Measurements from ENCODE around the gene MREG.
"Not testable (repeated sequence)": the region's sequence is repeated elsewhere in the genome, so short reads cannot be mapped to it uniquely, and the experiment has no call there.

MREG gene

DNA sequence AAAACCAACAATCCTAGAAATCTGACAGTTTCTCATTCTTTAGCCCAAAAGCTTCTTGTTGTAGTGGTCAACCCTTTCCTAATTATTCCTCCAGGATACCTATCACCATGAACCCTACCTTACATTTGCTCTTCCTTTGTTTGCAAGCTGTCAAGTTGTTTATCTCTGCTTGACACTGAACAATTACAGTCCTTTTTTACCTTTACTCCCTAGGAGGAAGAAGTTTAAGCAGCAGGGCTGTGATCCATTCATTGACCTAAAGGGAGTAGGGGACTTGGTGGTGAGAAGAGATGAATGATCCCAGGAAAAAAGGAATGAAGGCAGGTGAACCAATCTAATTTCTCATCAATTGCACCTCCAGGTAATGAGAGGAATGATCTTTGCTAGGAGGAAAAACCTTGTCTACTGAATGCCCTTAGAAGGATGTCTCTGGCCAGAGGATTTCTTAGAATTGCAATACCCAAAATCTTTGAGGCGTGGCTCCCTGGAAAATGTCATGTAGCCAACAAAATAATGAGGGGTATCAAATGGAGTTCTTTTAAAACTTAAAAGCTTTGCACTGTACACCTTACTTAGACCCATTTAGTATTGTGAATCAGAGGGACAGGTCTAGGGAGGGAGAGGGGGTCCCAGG lies 47.7 kb downstream of the MREG start:
- H3K27me3 ChIP-seq (ENCODE audit: control insufficient read depth, insufficient read depth, low read length): no peaks in the 10 kb centered on the region

GRCh38 chr2:215961981-215962380 lies 51.4 kb downstream of the MREG start:
- H3K36me3 ChIP-seq (ENCODE audit: control insufficient read depth, insufficient read depth, low read length): no peaks in the 10 kb centered on the region
- no peak overlapping the region for H3K4me3 ChIP-seq (ENCODE audit: low read length)
- peaks cover 5% of the 10 kb centered on the region for H3K4me1 ChIP-seq (ENCODE audit: control insufficient read depth, insufficient read depth, low read length)

More for the DNA sequence above, 47.7 kb downstream of the MREG start:
- H3K4me1 ChIP-seq (ENCODE audit: control insufficient read depth, insufficient read depth, low read length): peaks cover 5% of the 10 kb centered on the region
- H3K9ac ChIP-seq (ENCODE audit: low read length): no peak overlapping the region
- H3K36me3 ChIP-seq (ENCODE audit: control insufficient read depth, insufficient read depth, low read length): no peaks in the 10 kb centered on the region
- no peak overlapping the region for H3K4me3 ChIP-seq (ENCODE audit: low read length)
- H3K9me3 ChIP-seq (ENCODE audit: control insufficient read depth, low read length): no peaks in the 10 kb centered on the region

GRCh38 chr2:215958257-215958656 lies 55.1 kb downstream of the MREG start:
- Histone ChIP-seq H3K27me3 (ENCODE audit: control insufficient read depth, insufficient read depth, low read length) (no peaks in the 10 kb centered on the region), H3K4me3 (ENCODE audit: low read length) (no peak overlapping the region), H3K4me1 (ENCODE audit: control insufficient read depth, insufficient read depth, low read length) (peaks cover 3% of the 10 kb centered on the region)

More at GRCh38 chr2:215961981-215962380, 51.4 kb downstream of the MREG start:
- Histone ChIP-seq H3K9me3 (ENCODE audit: control insufficient read depth, low read length) (no peaks in the 10 kb centered on the region), H3K27me3 (ENCODE audit: control insufficient read depth, insufficient read depth, low read length) (no peaks in the 10 kb centered on the region), H3K9ac (ENCODE audit: low read length) (no peak overlapping the region)

DNA sequence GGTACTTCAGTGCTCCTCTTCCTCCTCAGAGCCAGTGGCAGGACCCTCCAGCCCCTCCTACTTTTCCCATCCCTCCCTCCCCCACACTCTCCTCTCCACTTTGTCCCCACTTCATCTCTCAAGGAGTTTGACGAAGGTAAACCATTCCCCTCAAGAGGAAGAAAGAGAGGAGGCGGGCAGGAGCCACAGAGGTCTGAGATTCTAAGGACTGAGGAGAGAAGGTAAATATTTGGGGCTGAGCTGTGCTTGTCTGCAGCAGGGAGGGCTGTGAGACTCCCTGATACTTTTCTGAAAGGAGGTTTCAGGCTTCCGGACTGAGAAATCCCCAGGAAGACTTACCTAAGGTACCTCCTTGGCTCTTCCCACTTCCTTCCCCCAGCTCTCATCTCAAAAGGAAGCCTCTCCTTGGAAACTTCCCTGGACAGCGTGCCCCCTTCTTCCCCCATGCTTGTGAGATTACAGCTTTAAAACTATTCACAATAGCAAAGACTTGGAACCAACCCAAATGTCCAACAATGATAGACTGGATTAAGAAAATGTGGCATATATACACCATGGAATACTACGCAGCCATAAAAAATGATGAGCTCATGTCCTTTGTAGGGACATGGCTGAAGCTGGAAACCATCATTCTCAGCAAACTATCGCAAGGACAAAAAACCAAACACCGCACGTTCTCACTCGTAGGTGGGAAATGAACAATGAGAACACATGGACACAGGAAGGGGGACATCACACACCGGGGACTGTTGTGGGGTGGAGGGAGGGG lies 55.8 kb downstream of the MREG start:
- not testable (repeated sequence) for H3K9me3 ChIP-seq (ENCODE audit: control insufficient read depth, low read length); H3K27me3 ChIP-seq (ENCODE audit: control insufficient read depth, insufficient read depth, low read length); H3K9ac ChIP-seq (ENCODE audit: low read length); H3K4me3 ChIP-seq (ENCODE audit: low read length); H3K36me3 ChIP-seq (ENCODE audit: control insufficient read depth, insufficient read depth, low read length); H3K4me1 ChIP-seq (ENCODE audit: control insufficient read depth, insufficient read depth, low read length)

More at GRCh38 chr2:215958257-215958656, 55.1 kb downstream of the MREG start:
- Histone ChIP-seq H3K9ac (ENCODE audit: low read length) (no peak overlapping the region), H3K9me3 (ENCODE audit: control insufficient read depth, low read length) (no peaks in the 10 kb centered on the region), H3K36me3 (ENCODE audit: control insufficient read depth, insufficient read depth, low read length) (no peaks in the 10 kb centered on the region)

DNA sequence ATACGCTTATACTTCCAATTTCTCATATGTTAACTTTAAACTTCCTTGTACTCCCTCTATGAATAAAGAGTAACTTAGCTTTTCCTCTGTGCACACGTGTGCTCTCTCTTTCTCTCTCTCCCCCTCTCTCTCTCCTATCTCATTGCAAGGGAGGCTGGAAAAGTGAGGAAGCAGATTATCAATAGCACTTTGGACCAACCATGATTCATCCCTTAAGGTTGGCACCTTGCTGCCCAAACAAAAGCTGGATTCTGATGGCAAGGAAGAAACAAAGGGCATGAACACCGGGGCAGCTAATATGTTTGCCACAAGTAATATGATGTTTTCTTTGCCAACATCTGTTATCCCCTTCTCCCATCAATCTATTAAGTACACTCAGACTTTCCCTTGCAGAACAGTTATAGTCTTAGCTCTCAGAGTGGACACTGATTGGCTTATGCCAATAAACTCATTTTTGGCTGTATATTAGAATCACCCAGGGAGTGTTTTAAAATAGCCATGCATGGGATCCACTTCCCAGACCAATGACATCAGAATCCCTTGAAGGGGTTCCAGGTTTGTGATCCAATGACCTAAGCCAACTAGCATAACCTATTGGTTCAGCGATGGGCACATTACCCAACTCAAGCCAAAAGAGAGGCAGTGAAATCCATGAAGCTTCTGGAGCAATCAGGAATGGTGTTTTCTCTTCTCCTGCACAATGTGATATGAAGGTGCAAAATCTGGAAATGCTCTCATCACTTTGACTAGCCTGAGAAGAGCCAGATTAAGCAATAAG lies 60.3 kb downstream of the MREG start:
- Histone ChIP-seq H3K27me3 (ENCODE audit: control insufficient read depth, insufficient read depth, low read length) (no peaks in the 10 kb centered on the region), H3K4me1 (ENCODE audit: control insufficient read depth, insufficient read depth, low read length) (peaks cover 7% of the 10 kb centered on the region), H3K9ac (ENCODE audit: low read length) (no peak overlapping the region), H3K4me3 (ENCODE audit: low read length) (no peak overlapping the region), H3K36me3 (ENCODE audit: control insufficient read depth, insufficient read depth, low read length) (no peaks in the 10 kb centered on the region), H3K9me3 (ENCODE audit: control insufficient read depth, low read length) (no peaks in the 10 kb centered on the region)

DNA sequence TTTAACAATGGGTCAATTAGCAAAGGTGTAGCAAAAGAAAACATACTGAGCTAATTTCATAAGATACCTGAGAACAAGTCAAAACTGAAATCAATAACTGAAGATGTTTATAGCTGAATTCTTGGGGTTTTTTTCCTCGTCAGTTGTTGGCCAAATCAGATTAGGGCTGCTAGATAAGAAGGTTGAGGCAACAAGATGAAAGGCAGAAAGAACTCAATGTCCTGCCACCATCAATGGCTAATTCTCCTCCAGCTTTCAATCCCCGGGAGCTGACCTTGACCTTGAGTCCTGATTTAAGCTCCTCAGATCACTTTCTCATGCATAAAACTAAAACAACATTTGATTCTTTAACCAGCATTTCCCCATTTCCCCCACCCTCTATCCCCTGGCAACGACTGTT lies 61.8 kb downstream of the MREG start:
- Histone ChIP-seq H3K27me3 (ENCODE audit: control insufficient read depth, insufficient read depth, low read length) (no peaks in the 10 kb centered on the region), H3K36me3 (ENCODE audit: control insufficient read depth, insufficient read depth, low read length) (no peaks in the 10 kb centered on the region), H3K9ac (ENCODE audit: low read length) (no peak overlapping the region), H3K4me1 (ENCODE audit: control insufficient read depth, insufficient read depth, low read length) (peaks cover 7% of the 10 kb centered on the region), H3K9me3 (ENCODE audit: control insufficient read depth, low read length) (no peaks in the 10 kb centered on the region), H3K4me3 (ENCODE audit: low read length) (no peak overlapping the region)

- Histone ChIP-seq H3K4me1 (ENCODE audit: control insufficient read depth, insufficient read depth, low read length) (peaks cover 7% of the 10 kb centered on the region), H3K9me3 (ENCODE audit: control insufficient read depth, low read length) (no peaks in the 10 kb centered on the region), H3K4me3 (ENCODE audit: low read length) (no peak overlapping the region), H3K27me3 (ENCODE audit: control insufficient read depth, insufficient read depth, low read length) (no peaks in the 10 kb centered on the region), H3K36me3 (ENCODE audit: control insufficient read depth, insufficient read depth, low read length) (no peaks in the 10 kb centered on the region), H3K9ac (ENCODE audit: low read length) (no peak overlapping the region)
These were observed 63.4 kb downstream of the MREG start for GRCh38 chr2:215949991-215950404.

GRCh38 chr2:215948051-215948450 lies 65.3 kb downstream of the MREG start:
- Histone ChIP-seq H3K36me3 (ENCODE audit: control insufficient read depth, insufficient read depth, low read length) (no peaks in the 10 kb centered on the region), H3K4me3 (ENCODE audit: low read length) (no peak overlapping the region), H3K4me1 (ENCODE audit: control insufficient read depth, insufficient read depth, low read length) (peaks cover 2% of the 10 kb centered on the region), H3K9ac (ENCODE audit: low read length) (no peak overlapping the region), H3K27me3 (ENCODE audit: control insufficient read depth, insufficient read depth, low read length) (no peaks in the 10 kb centered on the region), H3K9me3 (ENCODE audit: control insufficient read depth, low read length) (no peaks in the 10 kb centered on the region)

- H3K4me3 ChIP-seq (ENCODE audit: low read length): no peak overlapping the region
- no peaks in the 10 kb centered on the region for H3K27me3 ChIP-seq (ENCODE audit: control insufficient read depth, insufficient read depth, low read length)
- H3K9ac ChIP-seq (ENCODE audit: low read length): no peak overlapping the region
- H3K4me1 ChIP-seq (ENCODE audit: control insufficient read depth, insufficient read depth, low read length): no peaks in the 10 kb centered on the region
- H3K36me3 ChIP-seq (ENCODE audit: control insufficient read depth, insufficient read depth, low read length): no peaks in the 10 kb centered on the region
- no peaks in the 10 kb centered on the region for H3K9me3 ChIP-seq (ENCODE audit: control insufficient read depth, low read length)
These were observed 66.8 kb downstream of the MREG start for GRCh38 chr2:215946586-215946985.

- no peak overlapping the region for H3K4me3 ChIP-seq (ENCODE audit: low read length)
- H3K9ac ChIP-seq (ENCODE audit: low read length): no peak overlapping the region
These were observed 71.2 kb downstream of the MREG start for GRCh38 chr2:215942194-215942593.

GRCh38 chr2:215941726-215942125 lies 71.6 kb downstream of the MREG start:
- Histone ChIP-seq H3K4me3 (ENCODE audit: low read length) (no peak overlapping the region), H3K4me1 (ENCODE audit: control insufficient read depth, insufficient read depth, low read length) (no peaks in the 10 kb centered on the region), H3K9me3 (ENCODE audit: control insufficient read depth, low read length) (no peaks in the 10 kb centered on the region), H3K36me3 (ENCODE audit: control insufficient read depth, insufficient read depth, low read length) (no peaks in the 10 kb centered on the region), H3K27me3 (ENCODE audit: control insufficient read depth, insufficient read depth, low read length) (no peaks in the 10 kb centered on the region), H3K9ac (ENCODE audit: low read length) (no peak overlapping the region)

More at GRCh38 chr2:215942194-215942593, 71.2 kb downstream of the MREG start:
- Histone ChIP-seq H3K9me3 (ENCODE audit: control insufficient read depth, low read length) (no peaks in the 10 kb centered on the region), H3K36me3 (ENCODE audit: control insufficient read depth, insufficient read depth, low read length) (no peaks in the 10 kb centered on the region), H3K27me3 (ENCODE audit: control insufficient read depth, insufficient read depth, low read length) (no peaks in the 10 kb centered on the region), H3K4me1 (ENCODE audit: control insufficient read depth, insufficient read depth, low read length) (no peaks in the 10 kb centered on the region)

GRCh38 chr2:215940645-215941184 lies 72.6 kb downstream of the MREG start:
- no peak overlapping the region for H3K4me3 ChIP-seq (ENCODE audit: low read length)
- H3K9ac ChIP-seq (ENCODE audit: low read length): no peak overlapping the region
- H3K27me3 ChIP-seq (ENCODE audit: control insufficient read depth, insufficient read depth, low read length): no peaks in the 10 kb centered on the region

More at GRCh38 chr2:215940645-215941184, 72.6 kb downstream of the MREG start:
- no peaks in the 10 kb centered on the region for H3K36me3 ChIP-seq (ENCODE audit: control insufficient read depth, insufficient read depth, low read length)
- H3K4me1 ChIP-seq (ENCODE audit: control insufficient read depth, insufficient read depth, low read length): no peaks in the 10 kb centered on the region
- no peaks in the 10 kb centered on the region for H3K9me3 ChIP-seq (ENCODE audit: control insufficient read depth, low read length)
